Measurements from ENCODE around the gene LRIT3. TPM values are rescaled to one million over a fixed set of nuclear protein-coding genes. Genes with fewer than 3 reads are reported as not detected.

LRIT3 gene
- total RNA-seq, 1 donor from 2014 or later: 0.17 TPM

- H3K4me1 Mint-ChIP-seq (ENCODE audit: low read depth): peaks cover 17% of the 10 kb centered on the region
- no peak overlapping the region for H3K27ac Mint-ChIP-seq
- no peaks in the 10 kb centered on the region for H3K36me3 Mint-ChIP-seq (ENCODE audit: insufficient read depth)
- H3K27me3 Mint-ChIP-seq: peaks cover 4% of the 10 kb centered on the region
- no peak for TF ChIP-seq CTCF (IDR thresholded peaks at IDR 0.05; ENCODE audit: unreplicated experiment)
- peaks cover 13% of the 10 kb centered on the region for H3K9me3 Mint-ChIP-seq (ENCODE audit: low read depth)
- no peak overlapping the region for H3K4me3 Mint-ChIP-seq (ENCODE audit: low read depth)
- DNase-seq (ENCODE audit: low spot score, unreplicated experiment): no peak
Measured at GRCh38 chr4:109910256-109910655, 62.3 kb downstream of the LRIT3 start.

GRCh38 chr4:109912706-109913595 lies 65.0 kb downstream of the LRIT3 start, which contains the start of gene EGF:
Gene EGF (plus strand): TSS chr4:109912883. CDS start chr4:109913336, 453 bp downstream.
- H3K4me1 Mint-ChIP-seq (ENCODE audit: low read depth): peaks cover 18% of the 10 kb centered on the region
- no peak within 1 kb of the TSS for H3K27ac Mint-ChIP-seq
- H3K9me3 Mint-ChIP-seq (ENCODE audit: low read depth): no peaks in the 10 kb centered on the region
- no peak for DNase-seq (ENCODE audit: low spot score, unreplicated experiment)
- no peak within 1 kb of the TSS for H3K4me3 Mint-ChIP-seq (ENCODE audit: low read depth)
- H3K27me3 Mint-ChIP-seq: peaks cover 4% of the 10 kb centered on the region
- TF ChIP-seq CTCF (IDR thresholded peaks at IDR 0.05; ENCODE audit: unreplicated experiment): no peak
- no peaks in the 10 kb centered on the region for H3K36me3 Mint-ChIP-seq (ENCODE audit: insufficient read depth)

GRCh38 chr4:109913596-109914241 lies 65.8 kb downstream of the LRIT3 start:
- DNase-seq (ENCODE audit: low spot score, unreplicated experiment): no peak
- H3K4me1 Mint-ChIP-seq (ENCODE audit: low read depth): peaks cover 18% of the 10 kb centered on the region
- no peaks in the 10 kb centered on the region for H3K36me3 Mint-ChIP-seq (ENCODE audit: insufficient read depth)
- no peak for TF ChIP-seq CTCF (IDR thresholded peaks at IDR 0.05; ENCODE audit: unreplicated experiment)
- H3K27me3 Mint-ChIP-seq: peaks cover 4% of the 10 kb centered on the region
- no peaks in the 10 kb centered on the region for H3K9me3 Mint-ChIP-seq (ENCODE audit: low read depth)
- no peak overlapping the region for H3K4me3 Mint-ChIP-seq (ENCODE audit: low read depth)
- no peak overlapping the region for H3K27ac Mint-ChIP-seq

GRCh38 chr4:109914322-109914721 lies 66.4 kb downstream of the LRIT3 start:
- Mint-ChIP-seq H3K36me3 (ENCODE audit: insufficient read depth) (no peaks in the 10 kb centered on the region), H3K4me3 (ENCODE audit: low read depth) (no peak overlapping the region), H3K9me3 (ENCODE audit: low read depth) (no peaks in the 10 kb centered on the region), H3K27me3 (peaks cover 4% of the 10 kb centered on the region), H3K4me1 (ENCODE audit: low read depth) (peaks cover 18% of the 10 kb centered on the region), H3K27ac (no peak overlapping the region)
- DNase-seq (ENCODE audit: low spot score, unreplicated experiment): no peak
- no peak for TF ChIP-seq CTCF (IDR thresholded peaks at IDR 0.05; ENCODE audit: unreplicated experiment)

GRCh38 chr4:109915385-109916026 lies 67.6 kb downstream of the LRIT3 start:
- no peak for DNase-seq (ENCODE audit: low spot score, unreplicated experiment)
- Mint-ChIP-seq H3K9me3 (ENCODE audit: low read depth) (no peaks in the 10 kb centered on the region), H3K4me1 (ENCODE audit: low read depth) (peaks cover 18% of the 10 kb centered on the region), H3K27me3 (peaks cover 4% of the 10 kb centered on the region), H3K36me3 (ENCODE audit: insufficient read depth) (no peaks in the 10 kb centered on the region), H3K27ac (no peak overlapping the region), H3K4me3 (ENCODE audit: low read depth) (no peak overlapping the region)
- no peak for TF ChIP-seq CTCF (IDR thresholded peaks at IDR 0.05; ENCODE audit: unreplicated experiment)

All from progenitor cell of endocrine pancreas (in vitro differentiated cells).